H9 (cell line): ENCODE data around the gene MPHOSPH6. TPM values are rescaled to one million over a fixed set of nuclear protein-coding genes. Genes with fewer than 3 reads are reported as not detected.

Source experiments
- DNase-seq: peaks from one replicate; pipeline ENCODE4 v3.0.0-alpha.2; 2017
- H2AFZ ChIP-seq: one replicate; pipeline ENCODE4 v1.6.1; 2013; ENCODE audit warnings: mild to moderate bottlenecking, low read length, control low read depth, moderate library complexity
- H2AK5ac ChIP-seq: 2 replicates; pipeline ENCODE4 v1.6.1; 2013; ENCODE audit warnings: low read length, control low read depth, mixed read lengths; ENCODE audit not compliant: insufficient read length
- H2BK120ac ChIP-seq: one replicate; pipeline ENCODE4 v1.6.1; 2013; ENCODE audit warnings: low read depth, mild to moderate bottlenecking, low read length, control low read depth, inconsistent platforms; ENCODE audit not compliant: poor library complexity, severe bottlenecking
- H2BK12ac ChIP-seq: 2 replicates; pipeline ENCODE4 v1.6.1; 2013; ENCODE audit warnings: low read length, control low read depth, mixed read lengths, low read depth; ENCODE audit not compliant: insufficient read length
- H2BK15ac ChIP-seq: 2 replicates; pipeline ENCODE4 v1.6.1; 2013; ENCODE audit warnings: low read depth, low read length, control low read depth
- H2BK20ac ChIP-seq: one replicate; pipeline ENCODE4 v1.6.1; 2013; ENCODE audit warnings: low read depth, mild to moderate bottlenecking, low read length, control low read depth, inconsistent platforms; ENCODE audit not compliant: poor library complexity, severe bottlenecking
- H2BK5ac ChIP-seq: 2 replicates; pipeline ENCODE4 v1.6.1; 2013; ENCODE audit warnings: low read length, control low read depth, mixed read lengths; ENCODE audit not compliant: insufficient read length
- H3K14ac ChIP-seq: 2 replicates; pipeline ENCODE4 v1.6.1; 2013; ENCODE audit warnings: low read length, control low read depth; ENCODE audit not compliant: insufficient read depth
- H3K18ac ChIP-seq: 2 replicates; pipeline ENCODE4 v1.6.1; 2013; ENCODE audit warnings: low read depth, mild to moderate bottlenecking, mixed read lengths, low read length, control low read depth; ENCODE audit not compliant: insufficient read length
- H3K23ac ChIP-seq: 2 replicates; pipeline ENCODE4 v1.6.1; 2013; ENCODE audit warnings: low read length, control low read depth, mixed read lengths, low read depth; ENCODE audit not compliant: insufficient read length
- H3K23me2 ChIP-seq: 2 replicates; pipeline ENCODE4 v1.6.1; 2013; ENCODE audit warnings: low read depth, mild to moderate bottlenecking, mixed read lengths, low read length, control low read depth; ENCODE audit not compliant: insufficient read length, poor library complexity, severe bottlenecking
- H3K27ac ChIP-seq: 2 replicates; pipeline ENCODE4 v1.5.1; 2013; ENCODE audit warnings: low read length, control low read depth, mixed read lengths, low read depth; ENCODE audit not compliant: insufficient read length
- H3K27me3 ChIP-seq: 2 replicates; pipeline ENCODE4 v1.6.1; 2013; ENCODE audit warnings: low read length, control low read depth, inconsistent platforms; ENCODE audit not compliant: insufficient read depth
- H3K4ac ChIP-seq: 2 replicates; pipeline ENCODE4 v1.6.1; 2013; ENCODE audit warnings: low read depth, mild to moderate bottlenecking, control low read depth, inconsistent platforms, low read length, moderate library complexity
- H3K4me1 ChIP-seq: 2 replicates; pipeline ENCODE4 v1.6.1; 2013; ENCODE audit warnings: low read length, control low read depth, inconsistent platforms; ENCODE audit not compliant: insufficient read depth
- H3K4me2 ChIP-seq: 2 replicates; pipeline ENCODE4 v1.6.1; 2013; ENCODE audit warnings: low read length, control low read depth, mixed read lengths; ENCODE audit not compliant: insufficient read length, insufficient read depth
- H3K56ac ChIP-seq: 2 replicates; pipeline ENCODE4 v1.6.1; 2013; ENCODE audit warnings: low read depth, mild to moderate bottlenecking, mixed read lengths, low read length, control low read depth; ENCODE audit not compliant: insufficient read length
- H3K79me1 ChIP-seq: 2 replicates; pipeline ENCODE4 v1.6.1; 2013; ENCODE audit warnings: low read depth, mild to moderate bottlenecking, moderate library complexity, low read length, control low read depth, inconsistent platforms; ENCODE audit not compliant: insufficient read depth, poor library complexity, severe bottlenecking
- H3K79me2 ChIP-seq: 2 replicates; pipeline ENCODE4 v1.6.1; 2013; ENCODE audit warnings: low read length, control low read depth, inconsistent platforms; ENCODE audit not compliant: insufficient read depth
- H3K9ac ChIP-seq: 2 replicates; pipeline ENCODE4 v1.6.1; 2013; ENCODE audit warnings: low read length, control low read depth, mixed read lengths; ENCODE audit not compliant: insufficient read length; ENCODE audit errors: extremely low read depth
- H3K9me3 ChIP-seq: one replicate; pipeline ENCODE4 v1.6.1; 2013; ENCODE audit warnings: low read depth, low read length, inconsistent platforms; ENCODE audit not compliant: control insufficient read depth
- H3T11ph ChIP-seq: one replicate; pipeline ENCODE4 v1.6.1; 2013; ENCODE audit warnings: mild to moderate bottlenecking, low read length, control low read depth, inconsistent platforms
- H4K20me1 ChIP-seq: one replicate; pipeline ENCODE4 v1.6.1; 2013; ENCODE audit not compliant: control insufficient read depth, insufficient read length, insufficient read depth
- H4K5ac ChIP-seq: 2 replicates; pipeline ENCODE4 v1.6.1; 2013; ENCODE audit warnings: low read depth, mild to moderate bottlenecking, mixed read lengths, low read length, control low read depth; ENCODE audit not compliant: insufficient read length
- H4K8ac ChIP-seq: replicated peaks from 2 replicates; pipeline ENCODE4 v1.6.1; 2013; ENCODE audit warnings: low read length, control low read depth, mixed read lengths, low read depth; ENCODE audit not compliant: insufficient read length
- H4K91ac ChIP-seq: 2 replicates; pipeline ENCODE4 v1.6.1; 2013; ENCODE audit warnings: low read depth, mild to moderate bottlenecking, moderate library complexity, mixed read lengths, low read length, control low read depth; ENCODE audit not compliant: insufficient read length
- H3K27ac Mint-ChIP-seq, 3 experiments: 2 replicates in 2 of 3; 3 replicates in 1 of 3; pipeline ENCODE4 v1.8.0; 2020 to 2021; ENCODE audit warnings: mixed read lengths in 3 of 3, mild to moderate bottlenecking in 1 of 3, moderate library complexity in 1 of 3
- H3K27me3 Mint-ChIP-seq: 2 replicates; pipeline ENCODE4 v1.8.0; 2021; ENCODE audit warnings: low read depth, mild to moderate bottlenecking, moderate library complexity, mixed read lengths
- H3K36me3 Mint-ChIP-seq, 3 experiments: 2 replicates in 2 of 3; 3 replicates in 1 of 3; pipeline ENCODE4 v1.8.0; 2020 to 2021; ENCODE audit warnings: low read depth in 3 of 3, mixed read lengths in 3 of 3; ENCODE audit not compliant: insufficient read depth in 1 of 3
- H3K4me1 Mint-ChIP-seq, 2 experiments: 2 replicates each; pipeline ENCODE4 v1.8.0; 2020; ENCODE audit warnings: mixed read lengths in 2 of 2
- H3K4me3 Mint-ChIP-seq, 2 experiments: 2 replicates in 1 of 2; 3 replicates in 1 of 2; pipeline ENCODE4 v1.8.0; 2020 to 2021; ENCODE audit warnings: mild to moderate bottlenecking in 2 of 2, mixed read lengths in 2 of 2, moderate library complexity in 1 of 2
- H3K9me3 Mint-ChIP-seq, 2 experiments: 2 replicates in 1 of 2; 3 replicates in 1 of 2; pipeline ENCODE4 v1.8.0; 2020; ENCODE audit warnings: mild to moderate bottlenecking in 2 of 2, mixed read lengths in 2 of 2, moderate library complexity in 1 of 2
- CTCF ChIP-seq: fragments of 200-600 bp; sonication (generic); conservative IDR thresholded peaks from 3 replicates; pipeline ENCODE4 v1.8.0; 2021; ENCODE audit warnings: antibody characterized with exemption, mild to moderate bottlenecking
- WGBS: extraction: QIAGEN DNeasy Blood & Tissue Kit; methylation state at CpG from one replicate; pipeline ENCODE4 v1.1.7; 2013; ENCODE audit warnings: missing lambda C conversion rate, low lambda C conversion rate, mixed read lengths; ENCODE audit not compliant: insufficient read length; ENCODE audit errors: extremely low coverage; 5-methylcytosine and 5-hydroxymethylcytosine counted together
- total RNA-seq: library from RNA; stranded (reverse); gene quantifications from 2 replicates; pipeline ENCODE4 v1.2.1, GENCODE V29; 2021

The MPHOSPH6 gene
- total RNA-seq, 1 experiment from 2014 or later: 38.3 TPM

GRCh38 chr16:82150549-82150948, 19.5 kb downstream of the MPHOSPH6 start:
- DNase-seq: no peak
- H3T11ph ChIP-seq: no peak overlapping the region
- H3K79me2 ChIP-seq: peaks cover 1% of the 10 kb centered on the region; the same call in 1 of the 2 replicates
- no peaks in the 10 kb centered on the region for H3K79me1 ChIP-seq
- no peak overlapping the region for H2AK5ac ChIP-seq
- no peak overlapping the region for H3K23ac ChIP-seq
- no peak overlapping the region for H3K9ac ChIP-seq
- H3K56ac ChIP-seq: no peak overlapping the region
- H2BK5ac ChIP-seq: no peak overlapping the region
- no peak overlapping the region for H3K27ac ChIP-seq
- H4K91ac ChIP-seq: no peak overlapping the region
- H4K5ac ChIP-seq: no peak overlapping the region
- H3K4me3 Mint-ChIP-seq: no peak overlapping the region
- no CpG with 5 or more reads among the region's 1 CpG for whole genome bisulfite sequencing
- no peak overlapping the region for H2BK120ac ChIP-seq
- no peaks in the 10 kb centered on the region for H3K27me3 Mint-ChIP-seq
- no peak overlapping the region for H2BK20ac ChIP-seq
- H3K4me2 ChIP-seq: no peak overlapping the region
- no peak overlapping the region for H2BK12ac ChIP-seq
- H3K27ac Mint-ChIP-seq: no peak overlapping the region
- H2BK15ac ChIP-seq: no peak overlapping the region
- no peak overlapping the region for H3K18ac ChIP-seq
- H3K9me3 ChIP-seq: no peaks in the 10 kb centered on the region
- H3K4ac ChIP-seq: no peak overlapping the region
- peaks cover 45 to 65% (median 65%) of the 10 kb centered on the region in 3 experiments for H3K36me3 Mint-ChIP-seq
- no peak overlapping the region for H2AFZ ChIP-seq
- no peaks in the 10 kb centered on the region; the same call in 1 of the 2 replicates for H3K4me1 ChIP-seq
- H3K9me3 Mint-ChIP-seq: peaks cover 0 to 4% of the 10 kb centered on the region in 2 experiments; a peak in 1 of 5 replicates
- no peaks in the 10 kb centered on the region for H4K20me1 ChIP-seq
- H3K27me3 ChIP-seq: no peaks in the 10 kb centered on the region
- H3K4me1 Mint-ChIP-seq: peaks cover 12 to 17% of the 10 kb centered on the region in 2 experiments; a peak in 3 of 4 replicates
- TF ChIP-seq CTCF: no peak
- H3K23me2 ChIP-seq: peaks cover 3% of the 10 kb centered on the region
- no peak overlapping the region for H4K8ac ChIP-seq
- no peak overlapping the region for H3K14ac ChIP-seq
